ENCODE measurements around the gene RPLP1.
A peak's percentile ranks its signal among the peaks of the same experiment; 100 is the strongest.
"Not testable (repeated sequence)": the region's sequence is repeated elsewhere in the genome, so short reads cannot be mapped to it uniquely, and the experiment has no call there.

RPLP1 gene

GRCh38 chr15:69435985-69436384 is 16.6 kb upstream of the RPLP1 start:
- no peak overlapping the region for H3K27ac ChIP-seq (ENCODE audit: insufficient read depth, low read length, poor library complexity, severe bottlenecking)
- H3K4me3 ChIP-seq (ENCODE audit: insufficient read depth, low read depth, low read length, poor library complexity, severe bottlenecking) = no peak overlapping the region
- DNase-seq = no peak
- no peaks in the 10 kb centered on the region for H3K27me3 ChIP-seq (replicated peaks; ENCODE audit: control insufficient read depth, insufficient read depth, low read length, poor library complexity, severe bottlenecking)
- no peaks in the 10 kb centered on the region for H3K36me3 ChIP-seq (ENCODE audit: control insufficient read depth, insufficient read depth, low read length)
- H3K4me1 ChIP-seq (ENCODE audit: control insufficient read depth, insufficient read depth, low read length, poor library complexity, severe bottlenecking) = no peaks in the 10 kb centered on the region
- H3K9me3 ChIP-seq (ENCODE audit: control insufficient read depth, low read length) = no peaks in the 10 kb centered on the region

- H3K27me3 ChIP-seq (replicated peaks; ENCODE audit: control insufficient read depth, insufficient read depth, low read length, poor library complexity, severe bottlenecking) = no peaks in the 10 kb centered on the region
- H3K27ac ChIP-seq (ENCODE audit: insufficient read depth, low read length, poor library complexity, severe bottlenecking) = no peak overlapping the region
- H3K9me3 ChIP-seq (ENCODE audit: control insufficient read depth, low read length) = no peaks in the 10 kb centered on the region
- no peak for DNase-seq
- H3K36me3 ChIP-seq (ENCODE audit: control insufficient read depth, insufficient read depth, low read length) = no peaks in the 10 kb centered on the region
- no peaks in the 10 kb centered on the region for H3K4me1 ChIP-seq (ENCODE audit: control insufficient read depth, insufficient read depth, low read length, poor library complexity, severe bottlenecking)
- H3K4me3 ChIP-seq (ENCODE audit: insufficient read depth, low read depth, low read length, poor library complexity, severe bottlenecking) = no peak overlapping the region
Measured at GRCh38 chr15:69436951-69437350, 15.7 kb upstream of the RPLP1 start.

GRCh38 chr15:69439623-69440022 is 13.0 kb upstream of the RPLP1 start:
- Histone ChIP-seq H3K4me1 (ENCODE audit: control insufficient read depth, insufficient read depth, low read length, poor library complexity, severe bottlenecking) (no peaks in the 10 kb centered on the region), H3K27ac (ENCODE audit: insufficient read depth, low read length, poor library complexity, severe bottlenecking) (no peak overlapping the region), H3K4me3 (ENCODE audit: insufficient read depth, low read depth, low read length, poor library complexity, severe bottlenecking) (no peak overlapping the region), H3K27me3 (replicated peaks; ENCODE audit: control insufficient read depth, insufficient read depth, low read length, poor library complexity, severe bottlenecking) (no peaks in the 10 kb centered on the region), H3K9me3 (ENCODE audit: control insufficient read depth, low read length) (no peaks in the 10 kb centered on the region), H3K36me3 (ENCODE audit: control insufficient read depth, insufficient read depth, low read length) (no peaks in the 10 kb centered on the region)
- no peak for DNase-seq

GRCh38 chr15:69443032-69443611 is 9.5 kb upstream of the RPLP1 start:
- Histone ChIP-seq H3K36me3 (ENCODE audit: control insufficient read depth, insufficient read depth, low read length) (no peaks in the 10 kb centered on the region), H3K9me3 (ENCODE audit: control insufficient read depth, low read length) (no peaks in the 10 kb centered on the region), H3K27me3 (replicated peaks; ENCODE audit: control insufficient read depth, insufficient read depth, low read length, poor library complexity, severe bottlenecking) (no peaks in the 10 kb centered on the region), H3K4me3 (ENCODE audit: insufficient read depth, low read depth, low read length, poor library complexity, severe bottlenecking) (peak overlapping the region; percentile 8), H3K4me1 (ENCODE audit: control insufficient read depth, insufficient read depth, low read length, poor library complexity, severe bottlenecking) (no peaks in the 10 kb centered on the region), H3K27ac (ENCODE audit: insufficient read depth, low read length, poor library complexity, severe bottlenecking) (no peak overlapping the region)
- DNase-seq = no peak

GRCh38 chr15:69444686-69445085 is 7.9 kb upstream of the RPLP1 start:
- Histone ChIP-seq H3K36me3 (ENCODE audit: control insufficient read depth, insufficient read depth, low read length) (no peaks in the 10 kb centered on the region), H3K27ac (ENCODE audit: insufficient read depth, low read length, poor library complexity, severe bottlenecking) (no peak overlapping the region), H3K27me3 (replicated peaks; ENCODE audit: control insufficient read depth, insufficient read depth, low read length, poor library complexity, severe bottlenecking) (no peaks in the 10 kb centered on the region), H3K4me1 (ENCODE audit: control insufficient read depth, insufficient read depth, low read length, poor library complexity, severe bottlenecking) (no peaks in the 10 kb centered on the region), H3K4me3 (ENCODE audit: insufficient read depth, low read depth, low read length, poor library complexity, severe bottlenecking) (no peak overlapping the region), H3K9me3 (ENCODE audit: control insufficient read depth, low read length) (no peaks in the 10 kb centered on the region)
- DNase-seq = no peak

GRCh38 chr15:69446953-69447352 is 5.7 kb upstream of the RPLP1 start:
- no peaks in the 10 kb centered on the region for H3K27me3 ChIP-seq (replicated peaks; ENCODE audit: control insufficient read depth, insufficient read depth, low read length, poor library complexity, severe bottlenecking)
- no peaks in the 10 kb centered on the region for H3K9me3 ChIP-seq (ENCODE audit: control insufficient read depth, low read length)
- H3K4me3 ChIP-seq (ENCODE audit: insufficient read depth, low read depth, low read length, poor library complexity, severe bottlenecking) = no peak overlapping the region
- no peak for DNase-seq
- no peaks in the 10 kb centered on the region for H3K4me1 ChIP-seq (ENCODE audit: control insufficient read depth, insufficient read depth, low read length, poor library complexity, severe bottlenecking)
- H3K36me3 ChIP-seq (ENCODE audit: control insufficient read depth, insufficient read depth, low read length) = no peaks in the 10 kb centered on the region
- no peak overlapping the region for H3K27ac ChIP-seq (ENCODE audit: insufficient read depth, low read length, poor library complexity, severe bottlenecking)

- H3K36me3 ChIP-seq (ENCODE audit: control insufficient read depth, insufficient read depth, low read length); H3K9me3 ChIP-seq (ENCODE audit: control insufficient read depth, low read length); DNase-seq; H3K27me3 ChIP-seq (replicated peaks; ENCODE audit: control insufficient read depth, insufficient read depth, low read length, poor library complexity, severe bottlenecking); H3K4me3 ChIP-seq (ENCODE audit: insufficient read depth, low read depth, low read length, poor library complexity, severe bottlenecking); H3K27ac ChIP-seq (ENCODE audit: insufficient read depth, low read length, poor library complexity, severe bottlenecking): not testable (repeated sequence)
- peaks cover 14% of the 10 kb centered on the region for H3K4me1 ChIP-seq (ENCODE audit: control insufficient read depth, insufficient read depth, low read length, poor library complexity, severe bottlenecking)
Measured at GRCh38 chr15:69450221-69450620, 2.4 kb upstream of the RPLP1 start.

- H3K27me3 ChIP-seq (replicated peaks; ENCODE audit: control insufficient read depth, insufficient read depth, low read length, poor library complexity, severe bottlenecking) = no peaks in the 10 kb centered on the region
- DNase-seq = no peak
- no peak overlapping the region for H3K27ac ChIP-seq (ENCODE audit: insufficient read depth, low read length, poor library complexity, severe bottlenecking)
- peaks cover 14% of the 10 kb centered on the region for H3K4me1 ChIP-seq (ENCODE audit: control insufficient read depth, insufficient read depth, low read length, poor library complexity, severe bottlenecking)
- H3K9me3 ChIP-seq (ENCODE audit: control insufficient read depth, low read length) = no peaks in the 10 kb centered on the region
- H3K36me3 ChIP-seq (ENCODE audit: control insufficient read depth, insufficient read depth, low read length) = peaks cover 15% of the 10 kb centered on the region
- H3K4me3 ChIP-seq (ENCODE audit: insufficient read depth, low read depth, low read length, poor library complexity, severe bottlenecking) = no peak overlapping the region
Measured at GRCh38 chr15:69450968-69451695, 1.5 kb upstream of the RPLP1 start.

- H3K36me3 ChIP-seq (ENCODE audit: control insufficient read depth, insufficient read depth, low read length) = peaks cover 25% of the 10 kb centered on the region
- H3K4me3 ChIP-seq (ENCODE audit: insufficient read depth, low read depth, low read length, poor library complexity, severe bottlenecking) = peak overlapping the region; percentile 97
- H3K27me3 ChIP-seq (replicated peaks; ENCODE audit: control insufficient read depth, insufficient read depth, low read length, poor library complexity, severe bottlenecking) = no peaks in the 10 kb centered on the region
- DNase-seq = no peak
- H3K4me1 ChIP-seq (ENCODE audit: control insufficient read depth, insufficient read depth, low read length, poor library complexity, severe bottlenecking) = peaks cover 14% of the 10 kb centered on the region
- no peaks in the 10 kb centered on the region for H3K9me3 ChIP-seq (ENCODE audit: control insufficient read depth, low read length)
- H3K27ac ChIP-seq (ENCODE audit: insufficient read depth, low read length, poor library complexity, severe bottlenecking) = peak overlapping the region; percentile 95
Measured at GRCh38 chr15:69451951-69452691, 497 bp upstream of the RPLP1 start.

- Histone ChIP-seq H3K4me3 (ENCODE audit: insufficient read depth, low read depth, low read length, poor library complexity, severe bottlenecking) (no peak overlapping the region), H3K9me3 (ENCODE audit: control insufficient read depth, low read length) (no peaks in the 10 kb centered on the region), H3K4me1 (ENCODE audit: control insufficient read depth, insufficient read depth, low read length, poor library complexity, severe bottlenecking) (peaks cover 14% of the 10 kb centered on the region), H3K27me3 (replicated peaks; ENCODE audit: control insufficient read depth, insufficient read depth, low read length, poor library complexity, severe bottlenecking) (no peaks in the 10 kb centered on the region), H3K36me3 (ENCODE audit: control insufficient read depth, insufficient read depth, low read length) (peaks cover 25% of the 10 kb centered on the region), H3K27ac (ENCODE audit: insufficient read depth, low read length, poor library complexity, severe bottlenecking) (no peak overlapping the region)
- DNase-seq = no peak
Measured at GRCh38 chr15:69454953-69455352, 2.3 kb downstream of the RPLP1 start.

Measured in effector memory CD4-positive, alpha-beta T cell (primary cell).